K562 (cell line): ENCODE data around the gene NPAS3. TPM values are rescaled to one million over a fixed set of nuclear protein-coding genes. Genes with fewer than 3 reads are reported as not detected.

Source experiments
- ATAC-seq: fragments of 200-7000 bp; cut with Tn5 transposase; 3 replicates; pipeline ENCODE4 v1.9.1; 2020; ENCODE audit warnings: moderate library complexity
- BruUV-seq: library from RNA; stranded (reverse); fragments of 400-500 nt; replicated peaks from 2 replicates; lab custom pipeline; 2021; lab: Mats Ljungman, UMichigan
- CTCF ChIA-PET: fragments of 300-600 bp; formaldehyde crosslinking; extraction: SDS; loops from one replicate; lab custom pipeline; 2021; ENCODE audit warnings: low intra/inter-chr PET ratio; lab: Yijun Ruan, JAX
- POLR2A ChIA-PET: fragments of 300-600, 350-650 bp; sonication (Branson Sonifier 250); formaldehyde crosslinking; extraction: SDS; loops from one replicate; lab custom pipeline; 2021; ENCODE audit warnings: antibody characterized with exemption, inconsistent platforms; lab: Yijun Ruan, JAX
- DNase-seq, 4 experiments: peaks; one replicate each; pipeline versions ENCODE4 v3.0.0 to v3.0.0-alpha.2; 2011 to 2018; ENCODE audit warnings: low spot score in 3 of 4, mixed read lengths in 3 of 4; ENCODE audit errors: extremely low read depth in 1 of 4
- FAIRE-seq: peaks from 2 replicates; lab custom pipeline; 2011; peaks lifted over from hg19 to GRCh38; lab: Jason Lieb, UNC
- H2AFZ ChIP-seq: 2 replicates; pipeline ENCODE4 v1.6.0; 2011; ENCODE audit warnings: low read depth, low read length, control low read depth, inconsistent platforms
- H3K27ac ChIP-seq: fragments of 200-600 bp; 3 replicates; pipeline ENCODE4 v1.8.0; 2011; ENCODE audit warnings: low read depth, mild to moderate bottlenecking, control low read depth, inconsistent platforms, low read length, moderate library complexity, mixed read lengths; ENCODE audit errors: extremely low read depth
- H3K27me3 ChIP-seq, 2 experiments: fragments of 300-600 bp in 1 of 2; 2 replicates in 1 of 2; 3 replicates in 1 of 2; pipeline versions ENCODE4 v1.6.0 to v1.8.0; 2011; ENCODE audit warnings: inconsistent platforms in 2 of 2, low read length in 2 of 2, mild to moderate bottlenecking in 1 of 2, mixed read lengths in 1 of 2, moderate library complexity in 1 of 2; ENCODE audit not compliant: control insufficient read depth in 2 of 2, insufficient read depth in 2 of 2
- H3K36me3 ChIP-seq: fragments of 300-600 bp; 3 replicates; pipeline ENCODE4 v1.8.0; 2011; ENCODE audit warnings: mild to moderate bottlenecking, low read length, inconsistent platforms; ENCODE audit not compliant: control insufficient read depth, insufficient read depth
- H3K4me1 ChIP-seq, 2 experiments: fragments of 200-600 bp in 1 of 2; replicated peaks in 1 of 2; 2 replicates in 1 of 2; 3 replicates in 1 of 2; pipeline versions ENCODE4 v1.5.1 to v1.8.0; 2011; ENCODE audit warnings: inconsistent platforms in 2 of 2, low read length in 2 of 2, mild to moderate bottlenecking in 1 of 2, mixed read lengths in 1 of 2, moderate library complexity in 1 of 2; ENCODE audit not compliant: control insufficient read depth in 2 of 2, insufficient read depth in 2 of 2
- H3K4me2 ChIP-seq: 2 replicates; pipeline ENCODE4 v1.6.1; 2011; ENCODE audit warnings: low read length, control low read depth, inconsistent platforms, mixed read lengths; ENCODE audit not compliant: insufficient read depth
- H3K4me3 ChIP-seq: fragments of 200-600 bp; sonication (generic), shearing (Covaris generic); 2 replicates; pipeline ENCODE4 v1.5.1; 2016; ENCODE audit warnings: control low read depth, inconsistent platforms
- H3K79me2 ChIP-seq: fragments of 200-600 bp; 3 replicates; pipeline ENCODE4 v1.8.0; 2011; ENCODE audit warnings: low read length, inconsistent platforms; ENCODE audit not compliant: control insufficient read depth, insufficient read depth
- H3K9ac ChIP-seq, 2 experiments: 2 replicates each; pipeline versions ENCODE4 v1.6.0 to v1.6.1; 2011; ENCODE audit warnings: low read depth in 2 of 2, low read length in 2 of 2, control low read depth in 1 of 2, inconsistent platforms in 1 of 2, mild to moderate bottlenecking in 1 of 2, mixed read lengths in 1 of 2; ENCODE audit not compliant: insufficient read depth in 1 of 2
- H3K9me1 ChIP-seq: one replicate; pipeline ENCODE4 v1.6.0; 2011; ENCODE audit warnings: inconsistent platforms, mild to moderate bottlenecking, low read length, moderate library complexity; ENCODE audit not compliant: control insufficient read depth, insufficient read depth
- H3K9me3 ChIP-seq: replicated peaks from 2 replicates; pipeline ENCODE4 v1.5.1; 2011; ENCODE audit warnings: low read depth, low read length, inconsistent platforms; ENCODE audit not compliant: control insufficient read depth, insufficient read depth
- H4K20me1 ChIP-seq: replicated peaks from 2 replicates; pipeline ENCODE4 v1.6.1; 2011; ENCODE audit warnings: low read length, inconsistent platforms, mixed read lengths; ENCODE audit not compliant: control insufficient read depth, insufficient read depth
- BACH1 ChIP-seq: fragments of 200-800 bp; sonication (Bioruptor generic); IDR thresholded peaks from 2 replicates; pipeline ENCODE4 v1.6.1; 2016; ENCODE audit warnings: missing genetic modification characterization, missing compliant biosample characterization
- ESRRA ChIP-seq: fragments of 450-650 bp; IDR thresholded peaks from 2 replicates; pipeline ENCODE4 v1.6.1; 2014; ENCODE audit warnings: low read depth, mild to moderate bottlenecking, moderate library complexity, borderline replicate concordance
- FOXJ2 ChIP-seq: fragments of 200-800 bp; sonication (Bioruptor generic); IDR thresholded peaks from 2 replicates; pipeline ENCODE4 v1.6.1; 2016; ENCODE audit warnings: missing genetic modification characterization, missing compliant biosample characterization
- MYBL2 ChIP-seq, 2 experiments: fragments of 450-650 bp in 1 of 2; sonication (generic) in 1 of 2; formaldehyde crosslinking in 1 of 2; IDR thresholded peaks; 2 replicates each; pipeline versions ENCODE4 v1.6.1 to v1.8.1; 2017 to 2022; ENCODE audit warnings: borderline replicate concordance in 1 of 2, inconsistent platforms in 1 of 2, low read depth in 1 of 2, mild to moderate bottlenecking in 1 of 2, missing genetic modification reagents in 1 of 2, moderate library complexity in 1 of 2
- NRF1 ChIP-seq, 2 experiments: fragments of 450-650 bp; IDR thresholded peaks in 1 of 2; conservative IDR thresholded peaks in 1 of 2; 2 replicates each; pipeline ENCODE4 v1.6.1; 2014; ENCODE audit warnings: mild to moderate bottlenecking in 2 of 2
- WGBS: fragments of 100-300 bp; shearing (Covaris generic); methylation state at CpG from one replicate; pipeline ENCODE4 v1.1.6; 2016; ENCODE audit warnings: low coverage, mixed read lengths; ENCODE audit not compliant: insufficient coverage; ENCODE audit errors: missing lambda C conversion rate; 5-methylcytosine and 5-hydroxymethylcytosine counted together
- in situ Hi-C: fragments of 300-500 bp; cut with MboI; formaldehyde crosslinking; loops from 4 replicates; pipeline ENCODE4 v1.15.0; 2018; ENCODE audit warnings: inconsistent platforms, mixed read lengths
- intact Hi-C: fragments of 100-400 bp; cut with micrococcal nuclease; formaldehyde crosslinking; loops from 2 replicates; pipeline ENCODE4 v1.14.2; 2022
- polyA plus RNA-seq, 8 experiments: library from polyadenylated mRNA; depleted of rRNA in 4 of 8; stranded (reverse) in 5 of 8; unstranded in 3 of 8; fragments of >200 nt; fragmentation: Nextera tagmentation in 2 of 8; fragmentation: Illumina TruSeq in 1 of 8; extraction: Ambion mirVana in 2 of 8; extraction: Trizol in 1 of 8; gene quantifications; 2 replicates each; pipeline versions ENCODE4 v1.2.1 to v1.2.3, GENCODE V29; 2011 to 2014; ENCODE audit warnings: inconsistent platforms in 1 of 8, missing spikeins in 1 of 8
- total RNA-seq, 7 experiments: library from RNA; depleted of rRNA in 6 of 7; stranded (reverse); fragments of >200 nt in 6 of 7; fragmentation: Illumina TruSeq in 2 of 7; extraction: Trizol in 2 of 7; gene quantifications; 2 replicates each; pipeline versions ENCODE4 v1.2.1 to v1.2.3, GENCODE V29; 2011 to 2021; ENCODE audit warnings: low replicate concordance in 1 of 7

The NPAS3 gene
- total and polyA plus RNA-seq, 9 of the 15 experiments (the other 6 are each of a cell fraction or from before 2014, with no cell fraction given), result 0.04 TPM; not detected in 8

- TF ChIP-seq MYBL2 (IDR thresholded peaks at IDR 0.05; ENCODE audit: low read depth) (no peak), MYBL2 (CRISPR knock-in tag; IDR thresholded peaks at IDR 0.05; ENCODE audit: borderline replicate concordance) (no peak), BACH1 (tag) (no peak), FOXJ2 (tag) (no peak)
These were observed 525.7 kb downstream of the NPAS3 start (continued) for GRCh38 chr14:33464254-33464962.

- in situ Hi-C loops (no loop called here), intact Hi-C loops (no loop called here)
- TF ChIP-seq NRF1 (conservative IDR thresholded peaks at IDR 0.05 in 1 of 2, IDR thresholded peaks at IDR 0.05 in 1 of 2) (peak in 1 of 2 experiments; percentile 42; a peak in 1 of 4 replicates), ESRRA (no peak)
- Histone ChIP-seq H2AFZ (no peak overlapping the region), H3K79me2 (no peaks in the 10 kb centered on the region), H3K36me3 (no peaks in the 10 kb centered on the region), H4K20me1 (no peaks in the 10 kb centered on the region), H3K4me3 (no peak overlapping the region), H3K9me3 (no peaks in the 10 kb centered on the region), H3K27me3 (no peaks in the 10 kb centered on the region; a peak in 2 of 5 replicates), H3K9ac (no peak overlapping the region), H3K9me1 (no peaks in the 10 kb centered on the region), H3K4me2 (no peak overlapping the region), H3K4me1 (no peaks in the 10 kb centered on the region), H3K27ac (no peak overlapping the region)
- DNase-seq (no peak), ATAC-seq (no peak), FAIRE-seq (no peak)
- ChIA-PET CTCF (no interaction called here), POLR2A (no interaction called here)
- WGBS, result 14% methylated on average over 10 of the region's 10 CpGs
- no TSS peak for BruUV-seq
These were observed 527.4 kb downstream of the NPAS3 start for GRCh38 chr14:33465846-33466700.
